Hepatocyte (in vitro differentiated cells): Measurements from ENCODE around the gene SLC5A12.

Experiments used
- CTCF ChIP-seq: fragments of 200-600 bp; sonication (generic); IDR thresholded peaks from 2 replicates; pipeline ENCODE4 v1.5.1; 2016; ENCODE audit warnings: antibody characterized with exemption, mild to moderate bottlenecking; ENCODE audit not compliant: poor library complexity
- EZH2 ChIP-seq: fragments of 200-600 bp; sonication (generic); IDR thresholded peaks from 2 replicates; pipeline ENCODE4 v1.6.1; 2016; ENCODE audit warnings: antibody characterized with exemption, mild to moderate bottlenecking, borderline replicate concordance

DNA sequence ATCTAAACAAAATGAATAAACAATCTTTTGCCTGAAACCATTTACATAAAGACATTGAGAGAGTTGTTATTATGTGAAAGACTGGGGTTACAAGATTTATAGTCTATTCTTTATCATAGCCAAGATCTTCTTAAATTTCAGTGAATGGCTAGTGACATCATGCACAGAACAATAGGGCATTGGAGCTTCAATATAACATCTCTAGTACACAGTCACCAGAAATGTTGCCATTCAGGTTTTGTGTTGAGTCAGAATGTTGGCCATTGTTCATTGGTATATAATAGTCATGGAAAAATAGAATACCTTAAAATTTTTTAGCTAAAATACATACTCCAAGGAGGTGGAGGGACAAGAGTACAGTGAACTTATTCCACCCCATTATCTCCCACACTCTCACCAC, 44.3 kb downstream of the SLC5A12 start:
- TF ChIP-seq EZH2 (no peak), CTCF (no peak)
